HEK293 (cell line): ENCODE data around the gene MT1HL1.

Experiments used
- BCL11A ChIP-seq: fragments of 450-650 bp; formaldehyde crosslinking; IDR thresholded peaks from 2 replicates; pipeline ENCODE4 v1.5.1; 2016; ENCODE audit warnings: low read depth, missing biosample characterization, missing genetic modification characterization
- KLF16 ChIP-seq: fragments of 450-650 bp; formaldehyde crosslinking; IDR thresholded peaks from 2 replicates; pipeline ENCODE4 v1.5.1; 2017; ENCODE audit warnings: missing biosample characterization, missing genetic modification characterization
- YY1 ChIP-seq: fragments of 450-650 bp; formaldehyde crosslinking; IDR thresholded peaks from 2 replicates; pipeline ENCODE4 v1.5.1; 2018; ENCODE audit warnings: missing biosample characterization, missing genetic modification characterization
- ZNF23 ChIP-seq: fragments of 450-650 bp; formaldehyde crosslinking; IDR thresholded peaks from 2 replicates; pipeline ENCODE4 v1.5.1; 2016; ENCODE audit warnings: missing biosample characterization, missing genetic modification characterization, borderline replicate concordance
- ZNF311 ChIP-seq: fragments of 450-650 bp; formaldehyde crosslinking; IDR thresholded peaks from 2 replicates; pipeline ENCODE4 v1.5.1; 2017; ENCODE audit warnings: missing biosample characterization, missing genetic modification characterization, borderline replicate concordance
- ZNF670 ChIP-seq: fragments of 450-650 bp; formaldehyde crosslinking; IDR thresholded peaks from 2 replicates; pipeline ENCODE4 v1.5.1; 2016; ENCODE audit warnings: missing biosample characterization, missing genetic modification characterization, low read depth
- ZNF701 ChIP-seq: fragments of 450-650 bp; formaldehyde crosslinking; IDR thresholded peaks from 2 replicates; pipeline ENCODE4 v1.5.1; 2016; ENCODE audit warnings: missing biosample characterization, missing genetic modification characterization
- TF ChIP-seq, protein P1 (sequence below): fragments of 450-650 bp; formaldehyde crosslinking; IDR thresholded peaks from 2 replicates; pipeline ENCODE4 v1.5.1; 2016; ENCODE audit warnings: missing biosample characterization, missing genetic modification characterization
- TF ChIP-seq, protein P2 (sequence below): fragments of 450-650 bp; formaldehyde crosslinking; IDR thresholded peaks from 2 replicates; pipeline ENCODE4 v1.5.1; 2016; ENCODE audit warnings: missing biosample characterization, missing genetic modification characterization
- TF ChIP-seq, protein P3 (sequence below): fragments of 450-650 bp; formaldehyde crosslinking; IDR thresholded peaks from 2 replicates; pipeline ENCODE4 v1.5.1; 2016; ENCODE audit warnings: missing biosample characterization, missing genetic modification characterization, low read depth
- TF ChIP-seq, protein P4 (sequence below): fragments of 450-650 bp; formaldehyde crosslinking; IDR thresholded peaks from 2 replicates; pipeline ENCODE4 v1.5.1; 2016; ENCODE audit warnings: missing biosample characterization, missing genetic modification characterization
- TF ChIP-seq, protein P5 (sequence below): fragments of 450-650 bp; formaldehyde crosslinking; IDR thresholded peaks from 2 replicates; pipeline ENCODE4 v1.5.1; 2016; ENCODE audit warnings: missing biosample characterization, missing genetic modification characterization

DNA sequence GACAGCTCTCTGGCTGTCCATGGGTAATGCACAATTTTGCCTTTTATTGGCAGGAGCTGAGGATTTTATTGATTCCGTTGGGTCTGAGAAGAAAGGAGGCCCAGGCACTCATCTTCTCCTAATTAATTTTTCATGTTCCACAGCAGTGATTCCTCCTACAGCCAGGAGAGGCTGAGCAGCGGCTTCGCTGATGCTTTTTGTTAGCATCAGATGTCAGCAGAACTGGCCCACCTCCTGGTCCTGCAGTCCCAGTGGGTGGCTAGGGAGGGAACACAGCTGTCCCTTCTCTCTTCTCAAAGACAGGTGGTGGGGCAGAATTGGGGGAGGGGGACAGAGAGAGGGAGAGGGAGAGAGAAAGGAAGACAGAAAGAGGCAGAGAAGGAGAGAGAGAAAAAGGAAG, 5.7 kb downstream of the MT1HL1 start:
- no peak for TF ChIP-seq ZNF23 (tag by site-specific recombination)
- TF ChIP-seq ZNF701 (tag by site-specific recombination) = no peak
- no peak for TF ChIP-seq YY1
- no peak for TF ChIP-seq BCL11A (tag by site-specific recombination)
- TF ChIP-seq, protein P1, sequence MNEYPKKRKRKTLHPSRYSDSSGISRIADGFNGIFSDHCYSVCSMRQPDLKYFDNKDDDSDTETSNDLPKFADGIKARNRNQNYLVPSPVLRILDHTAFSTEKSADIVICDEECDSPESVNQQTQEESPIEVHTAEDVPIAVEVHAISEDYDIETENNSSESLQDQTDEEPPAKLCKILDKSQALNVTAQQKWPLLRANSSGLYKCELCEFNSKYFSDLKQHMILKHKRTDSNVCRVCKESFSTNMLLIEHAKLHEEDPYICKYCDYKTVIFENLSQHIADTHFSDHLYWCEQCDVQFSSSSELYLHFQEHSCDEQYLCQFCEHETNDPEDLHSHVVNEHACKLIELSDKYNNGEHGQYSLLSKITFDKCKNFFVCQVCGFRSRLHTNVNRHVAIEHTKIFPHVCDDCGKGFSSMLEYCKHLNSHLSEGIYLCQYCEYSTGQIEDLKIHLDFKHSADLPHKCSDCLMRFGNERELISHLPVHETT = no peak
- TF ChIP-seq, protein P2, sequence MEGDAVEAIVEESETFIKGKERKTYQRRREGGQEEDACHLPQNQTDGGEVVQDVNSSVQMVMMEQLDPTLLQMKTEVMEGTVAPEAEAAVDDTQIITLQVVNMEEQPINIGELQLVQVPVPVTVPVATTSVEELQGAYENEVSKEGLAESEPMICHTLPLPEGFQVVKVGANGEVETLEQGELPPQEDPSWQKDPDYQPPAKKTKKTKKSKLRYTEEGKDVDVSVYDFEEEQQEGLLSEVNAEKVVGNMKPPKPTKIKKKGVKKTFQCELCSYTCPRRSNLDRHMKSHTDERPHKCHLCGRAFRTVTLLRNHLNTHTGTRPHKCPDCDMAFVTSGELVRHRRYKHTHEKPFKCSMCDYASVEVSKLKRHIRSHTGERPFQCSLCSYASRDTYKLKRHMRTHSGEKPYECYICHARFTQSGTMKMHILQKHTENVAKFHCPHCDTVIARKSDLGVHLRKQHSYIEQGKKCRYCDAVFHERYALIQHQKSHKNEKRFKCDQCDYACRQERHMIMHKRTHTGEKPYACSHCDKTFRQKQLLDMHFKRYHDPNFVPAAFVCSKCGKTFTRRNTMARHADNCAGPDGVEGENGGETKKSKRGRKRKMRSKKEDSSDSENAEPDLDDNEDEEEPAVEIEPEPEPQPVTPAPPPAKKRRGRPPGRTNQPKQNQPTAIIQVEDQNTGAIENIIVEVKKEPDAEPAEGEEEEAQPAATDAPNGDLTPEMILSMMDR (tag by site-specific recombination) = no peak
- TF ChIP-seq, protein P3, sequence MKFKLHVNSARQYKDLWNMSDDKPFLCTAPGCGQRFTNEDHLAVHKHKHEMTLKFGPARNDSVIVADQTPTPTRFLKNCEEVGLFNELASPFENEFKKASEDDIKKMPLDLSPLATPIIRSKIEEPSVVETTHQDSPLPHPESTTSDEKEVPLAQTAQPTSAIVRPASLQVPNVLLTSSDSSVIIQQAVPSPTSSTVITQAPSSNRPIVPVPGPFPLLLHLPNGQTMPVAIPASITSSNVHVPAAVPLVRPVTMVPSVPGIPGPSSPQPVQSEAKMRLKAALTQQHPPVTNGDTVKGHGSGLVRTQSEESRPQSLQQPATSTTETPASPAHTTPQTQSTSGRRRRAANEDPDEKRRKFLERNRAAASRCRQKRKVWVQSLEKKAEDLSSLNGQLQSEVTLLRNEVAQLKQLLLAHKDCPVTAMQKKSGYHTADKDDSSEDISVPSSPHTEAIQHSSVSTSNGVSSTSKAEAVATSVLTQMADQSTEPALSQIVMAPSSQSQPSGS (tag by site-specific recombination) = no peak
- TF ChIP-seq, protein P4, sequence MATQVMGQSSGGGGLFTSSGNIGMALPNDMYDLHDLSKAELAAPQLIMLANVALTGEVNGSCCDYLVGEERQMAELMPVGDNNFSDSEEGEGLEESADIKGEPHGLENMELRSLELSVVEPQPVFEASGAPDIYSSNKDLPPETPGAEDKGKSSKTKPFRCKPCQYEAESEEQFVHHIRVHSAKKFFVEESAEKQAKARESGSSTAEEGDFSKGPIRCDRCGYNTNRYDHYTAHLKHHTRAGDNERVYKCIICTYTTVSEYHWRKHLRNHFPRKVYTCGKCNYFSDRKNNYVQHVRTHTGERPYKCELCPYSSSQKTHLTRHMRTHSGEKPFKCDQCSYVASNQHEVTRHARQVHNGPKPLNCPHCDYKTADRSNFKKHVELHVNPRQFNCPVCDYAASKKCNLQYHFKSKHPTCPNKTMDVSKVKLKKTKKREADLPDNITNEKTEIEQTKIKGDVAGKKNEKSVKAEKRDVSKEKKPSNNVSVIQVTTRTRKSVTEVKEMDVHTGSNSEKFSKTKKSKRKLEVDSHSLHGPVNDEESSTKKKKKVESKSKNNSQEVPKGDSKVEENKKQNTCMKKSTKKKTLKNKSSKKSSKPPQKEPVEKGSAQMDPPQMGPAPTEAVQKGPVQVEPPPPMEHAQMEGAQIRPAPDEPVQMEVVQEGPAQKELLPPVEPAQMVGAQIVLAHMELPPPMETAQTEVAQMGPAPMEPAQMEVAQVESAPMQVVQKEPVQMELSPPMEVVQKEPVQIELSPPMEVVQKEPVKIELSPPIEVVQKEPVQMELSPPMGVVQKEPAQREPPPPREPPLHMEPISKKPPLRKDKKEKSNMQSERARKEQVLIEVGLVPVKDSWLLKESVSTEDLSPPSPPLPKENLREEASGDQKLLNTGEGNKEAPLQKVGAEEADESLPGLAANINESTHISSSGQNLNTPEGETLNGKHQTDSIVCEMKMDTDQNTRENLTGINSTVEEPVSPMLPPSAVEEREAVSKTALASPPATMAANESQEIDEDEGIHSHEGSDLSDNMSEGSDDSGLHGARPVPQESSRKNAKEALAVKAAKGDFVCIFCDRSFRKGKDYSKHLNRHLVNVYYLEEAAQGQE = no peak
- no peak for TF ChIP-seq KLF16 (tag by site-specific recombination)
- no peak for TF ChIP-seq ZNF311 (tag by site-specific recombination)
- TF ChIP-seq, protein P5, sequence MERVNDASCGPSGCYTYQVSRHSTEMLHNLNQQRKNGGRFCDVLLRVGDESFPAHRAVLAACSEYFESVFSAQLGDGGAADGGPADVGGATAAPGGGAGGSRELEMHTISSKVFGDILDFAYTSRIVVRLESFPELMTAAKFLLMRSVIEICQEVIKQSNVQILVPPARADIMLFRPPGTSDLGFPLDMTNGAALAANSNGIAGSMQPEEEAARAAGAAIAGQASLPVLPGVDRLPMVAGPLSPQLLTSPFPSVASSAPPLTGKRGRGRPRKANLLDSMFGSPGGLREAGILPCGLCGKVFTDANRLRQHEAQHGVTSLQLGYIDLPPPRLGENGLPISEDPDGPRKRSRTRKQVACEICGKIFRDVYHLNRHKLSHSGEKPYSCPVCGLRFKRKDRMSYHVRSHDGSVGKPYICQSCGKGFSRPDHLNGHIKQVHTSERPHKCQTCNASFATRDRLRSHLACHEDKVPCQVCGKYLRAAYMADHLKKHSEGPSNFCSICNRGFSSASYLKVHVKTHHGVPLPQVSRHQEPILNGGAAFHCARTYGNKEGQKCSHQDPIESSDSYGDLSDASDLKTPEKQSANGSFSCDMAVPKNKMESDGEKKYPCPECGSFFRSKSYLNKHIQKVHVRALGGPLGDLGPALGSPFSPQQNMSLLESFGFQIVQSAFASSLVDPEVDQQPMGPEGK (tag by site-specific recombination) = no peak
- TF ChIP-seq ZNF670 (tag by site-specific recombination) = no peak
